ENCODE measurements around the gene RASA4B.
"Not testable (repeated sequence)": the region's sequence is repeated elsewhere in the genome, so short reads cannot be mapped to it uniquely, and the experiment has no call there.

Gene RASA4B

GRCh38 chr7:102540604-102541003 lies 23.0 kb upstream of the RASA4B start:
- H3K9me3 ChIP-seq (ENCODE audit: insufficient read depth, low read depth, low read length); H3K9ac ChIP-seq (ENCODE audit: low read length); H4K12ac ChIP-seq (ENCODE audit: low read depth, low read length); H3K27me3 ChIP-seq (ENCODE audit: insufficient read depth, low read length); H2BK120ac ChIP-seq (ENCODE audit: insufficient read depth, low read length, poor library complexity); H3K4me2 ChIP-seq (ENCODE audit: low read length); H3K4me1 ChIP-seq (ENCODE audit: control insufficient read depth in 1 of 2, insufficient read depth in 2 of 2, low read length in 2 of 2); DNase-seq; H2BK12ac ChIP-seq (ENCODE audit: low read length); H2AK5ac ChIP-seq (ENCODE audit: low read length); H3K79me1 ChIP-seq (ENCODE audit: low read length); H3K4me3 ChIP-seq (ENCODE audit: low read depth, low read length); H4K91ac ChIP-seq (ENCODE audit: low read depth, low read length); H3K4ac ChIP-seq (ENCODE audit: low read depth, low read length); H3K27ac ChIP-seq (ENCODE audit: low read depth, low read length); H3K79me2 ChIP-seq (ENCODE audit: control insufficient read depth, insufficient read depth, low read length, poor library complexity); H3K18ac ChIP-seq (ENCODE audit: low read length); H2AFZ ChIP-seq (ENCODE audit: insufficient read depth, low read length, poor library complexity); H4K8ac ChIP-seq (ENCODE audit: low read depth, low read length); H3K36me3 ChIP-seq (ENCODE audit: control insufficient read depth in 1 of 2, insufficient read depth in 2 of 2, low read length in 2 of 2); H2BK5ac ChIP-seq (ENCODE audit: low read depth, low read length, poor library complexity); H3K14ac ChIP-seq (ENCODE audit: low read length); H3K23ac ChIP-seq (ENCODE audit: low read length): not testable (repeated sequence)
- no CpG with 5 or more reads among the region's 6 CpGs for WGBS (ENCODE audit: extremely low coverage, insufficient coverage, insufficient read length)

DNA sequence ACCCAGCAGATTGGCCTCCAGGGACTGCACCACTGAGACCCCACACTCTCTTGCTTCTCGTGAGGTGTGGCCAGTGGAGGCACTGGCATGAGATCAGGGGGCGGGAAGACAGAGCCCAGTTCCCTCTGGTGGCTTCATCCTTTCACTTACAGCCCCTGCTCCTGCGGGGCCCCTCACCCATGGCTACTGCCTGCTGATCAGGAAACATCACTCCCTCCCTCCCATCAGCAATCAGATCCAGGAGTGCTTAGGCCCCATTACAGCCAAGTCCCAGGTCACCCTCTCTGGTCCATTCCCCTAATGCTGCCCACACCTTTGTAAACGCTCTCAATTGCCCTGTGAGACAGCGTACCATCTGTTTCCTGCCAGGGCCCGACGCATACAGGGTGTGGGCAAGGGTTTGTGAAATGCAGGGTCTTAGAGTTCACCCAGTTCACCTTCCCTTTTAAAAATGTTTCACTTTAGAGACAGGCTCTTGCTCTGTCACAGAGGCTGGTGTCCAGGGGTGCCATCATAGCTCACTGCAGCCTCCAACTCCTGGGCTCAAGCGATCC lies 17.6 kb upstream of the RASA4B start:
- H2AFZ ChIP-seq (ENCODE audit: insufficient read depth, low read length, poor library complexity); H3K79me2 ChIP-seq (ENCODE audit: control insufficient read depth, insufficient read depth, low read length, poor library complexity); H2BK12ac ChIP-seq (ENCODE audit: low read length); H3K18ac ChIP-seq (ENCODE audit: low read length); H4K12ac ChIP-seq (ENCODE audit: low read depth, low read length); H4K91ac ChIP-seq (ENCODE audit: low read depth, low read length); H3K9me3 ChIP-seq (ENCODE audit: insufficient read depth, low read depth, low read length); H3K23ac ChIP-seq (ENCODE audit: low read length); H4K8ac ChIP-seq (ENCODE audit: low read depth, low read length); H2BK120ac ChIP-seq (ENCODE audit: insufficient read depth, low read length, poor library complexity); H3K27ac ChIP-seq (ENCODE audit: low read depth, low read length); H3K4me3 ChIP-seq (ENCODE audit: low read depth, low read length); H3K4me2 ChIP-seq (ENCODE audit: low read length); H3K4me1 ChIP-seq (ENCODE audit: control insufficient read depth in 1 of 2, insufficient read depth in 2 of 2, low read length in 2 of 2); H3K36me3 ChIP-seq (ENCODE audit: control insufficient read depth in 1 of 2, insufficient read depth in 2 of 2, low read length in 2 of 2); H3K9ac ChIP-seq (ENCODE audit: low read length); DNase-seq; H3K27me3 ChIP-seq (ENCODE audit: insufficient read depth, low read length); H3K4ac ChIP-seq (ENCODE audit: low read depth, low read length); H3K14ac ChIP-seq (ENCODE audit: low read length); H2BK5ac ChIP-seq (ENCODE audit: low read depth, low read length, poor library complexity); H2AK5ac ChIP-seq (ENCODE audit: low read length); H3K79me1 ChIP-seq (ENCODE audit: low read length): not testable (repeated sequence)
- WGBS (ENCODE audit: extremely low coverage, insufficient coverage, insufficient read length), result no CpG with 5 or more reads among the region's 8 CpGs

DNA sequence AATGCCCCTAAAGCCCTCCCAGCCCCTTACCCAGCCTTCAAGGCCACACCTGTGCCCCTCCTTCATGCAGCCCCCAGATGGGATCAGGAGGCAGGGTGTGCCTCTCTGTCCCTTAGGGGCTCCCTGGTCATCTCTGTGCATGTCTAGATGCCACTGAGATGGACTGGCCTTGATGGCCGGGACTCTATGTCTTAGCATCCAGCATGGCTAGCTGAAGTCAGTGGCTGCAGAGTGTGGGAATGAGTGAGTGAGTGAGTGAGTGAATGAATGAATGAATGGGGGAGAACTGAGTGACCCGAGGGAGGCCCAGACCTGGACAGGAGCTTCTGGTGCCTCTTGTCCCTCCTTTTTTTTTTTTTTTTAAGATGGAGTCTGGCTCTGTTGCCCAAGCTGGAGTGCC lies 14.6 kb upstream of the RASA4B start:
- H3K9me3 ChIP-seq (ENCODE audit: insufficient read depth, low read depth, low read length); DNase-seq; H3K27ac ChIP-seq (ENCODE audit: low read depth, low read length); H2AK5ac ChIP-seq (ENCODE audit: low read length); H2BK12ac ChIP-seq (ENCODE audit: low read length); H3K4ac ChIP-seq (ENCODE audit: low read depth, low read length); H3K4me2 ChIP-seq (ENCODE audit: low read length); H3K79me2 ChIP-seq (ENCODE audit: control insufficient read depth, insufficient read depth, low read length, poor library complexity); H4K8ac ChIP-seq (ENCODE audit: low read depth, low read length); H3K4me1 ChIP-seq (ENCODE audit: control insufficient read depth in 1 of 2, insufficient read depth in 2 of 2, low read length in 2 of 2); H4K91ac ChIP-seq (ENCODE audit: low read depth, low read length); H3K79me1 ChIP-seq (ENCODE audit: low read length); H3K4me3 ChIP-seq (ENCODE audit: low read depth, low read length); H2BK5ac ChIP-seq (ENCODE audit: low read depth, low read length, poor library complexity); H3K23ac ChIP-seq (ENCODE audit: low read length); H3K9ac ChIP-seq (ENCODE audit: low read length); H4K12ac ChIP-seq (ENCODE audit: low read depth, low read length); H3K36me3 ChIP-seq (ENCODE audit: control insufficient read depth in 1 of 2, insufficient read depth in 2 of 2, low read length in 2 of 2); H2BK120ac ChIP-seq (ENCODE audit: insufficient read depth, low read length, poor library complexity); H2AFZ ChIP-seq (ENCODE audit: insufficient read depth, low read length, poor library complexity); H3K14ac ChIP-seq (ENCODE audit: low read length); H3K18ac ChIP-seq (ENCODE audit: low read length); H3K27me3 ChIP-seq (ENCODE audit: insufficient read depth, low read length): not testable (repeated sequence)
- no CpG with 5 or more reads among the region's 2 CpGs for WGBS (ENCODE audit: extremely low coverage, insufficient coverage, insufficient read length)

- not testable (repeated sequence) for H3K9me3 ChIP-seq (ENCODE audit: insufficient read depth, low read depth, low read length); H3K4me3 ChIP-seq (ENCODE audit: low read depth, low read length); H2AFZ ChIP-seq (ENCODE audit: insufficient read depth, low read length, poor library complexity); H3K18ac ChIP-seq (ENCODE audit: low read length); H2BK5ac ChIP-seq (ENCODE audit: low read depth, low read length, poor library complexity); H3K4ac ChIP-seq (ENCODE audit: low read depth, low read length); H3K79me2 ChIP-seq (ENCODE audit: control insufficient read depth, insufficient read depth, low read length, poor library complexity); H2AK5ac ChIP-seq (ENCODE audit: low read length); H3K23ac ChIP-seq (ENCODE audit: low read length); H4K12ac ChIP-seq (ENCODE audit: low read depth, low read length); H4K91ac ChIP-seq (ENCODE audit: low read depth, low read length); H3K9ac ChIP-seq (ENCODE audit: low read length); H3K79me1 ChIP-seq (ENCODE audit: low read length); H2BK120ac ChIP-seq (ENCODE audit: insufficient read depth, low read length, poor library complexity); H4K8ac ChIP-seq (ENCODE audit: low read depth, low read length); H3K4me1 ChIP-seq (ENCODE audit: control insufficient read depth in 1 of 2, insufficient read depth in 2 of 2, low read length in 2 of 2); H3K4me2 ChIP-seq (ENCODE audit: low read length); H3K27ac ChIP-seq (ENCODE audit: low read depth, low read length); H3K36me3 ChIP-seq (ENCODE audit: control insufficient read depth in 1 of 2, insufficient read depth in 2 of 2, low read length in 2 of 2); DNase-seq; H2BK12ac ChIP-seq (ENCODE audit: low read length); H3K14ac ChIP-seq (ENCODE audit: low read length); H3K27me3 ChIP-seq (ENCODE audit: insufficient read depth, low read length)
- no CpG with 5 or more reads among the region's 7 CpGs for WGBS (ENCODE audit: extremely low coverage, insufficient coverage, insufficient read length)
Measured at GRCh38 chr7:102531583-102531982, 14.0 kb upstream of the RASA4B start.
